ENCODE data around the gene NFX1.
"Not testable (repeated sequence)": the region's sequence is repeated elsewhere in the genome, so short reads cannot be mapped to it uniquely, and the experiment has no call there.

NFX1 gene

DNA sequence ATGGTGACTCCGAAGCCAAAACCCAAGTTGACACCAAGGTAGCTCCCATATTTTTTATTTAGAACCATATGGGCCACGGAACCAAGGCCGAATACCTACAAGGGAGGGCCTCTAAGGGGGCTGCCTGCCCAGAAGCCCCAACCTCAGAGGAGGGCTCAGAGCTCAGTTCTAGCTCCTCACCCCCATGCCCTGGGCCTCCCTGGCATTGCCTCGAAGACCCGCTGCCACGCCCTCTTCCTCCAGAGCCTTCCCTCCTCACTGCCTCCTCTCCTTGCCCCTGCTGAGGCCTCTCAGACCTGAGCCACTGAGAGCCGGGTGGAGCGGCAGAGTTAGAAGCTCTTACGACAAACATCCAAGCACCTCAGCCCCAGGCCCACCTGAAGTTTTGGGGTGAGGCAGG, 96.7 kb downstream of the NFX1 start:
- DNase-seq (ENCODE audit: low read depth, low spot score), result not testable (repeated sequence)

DNA sequence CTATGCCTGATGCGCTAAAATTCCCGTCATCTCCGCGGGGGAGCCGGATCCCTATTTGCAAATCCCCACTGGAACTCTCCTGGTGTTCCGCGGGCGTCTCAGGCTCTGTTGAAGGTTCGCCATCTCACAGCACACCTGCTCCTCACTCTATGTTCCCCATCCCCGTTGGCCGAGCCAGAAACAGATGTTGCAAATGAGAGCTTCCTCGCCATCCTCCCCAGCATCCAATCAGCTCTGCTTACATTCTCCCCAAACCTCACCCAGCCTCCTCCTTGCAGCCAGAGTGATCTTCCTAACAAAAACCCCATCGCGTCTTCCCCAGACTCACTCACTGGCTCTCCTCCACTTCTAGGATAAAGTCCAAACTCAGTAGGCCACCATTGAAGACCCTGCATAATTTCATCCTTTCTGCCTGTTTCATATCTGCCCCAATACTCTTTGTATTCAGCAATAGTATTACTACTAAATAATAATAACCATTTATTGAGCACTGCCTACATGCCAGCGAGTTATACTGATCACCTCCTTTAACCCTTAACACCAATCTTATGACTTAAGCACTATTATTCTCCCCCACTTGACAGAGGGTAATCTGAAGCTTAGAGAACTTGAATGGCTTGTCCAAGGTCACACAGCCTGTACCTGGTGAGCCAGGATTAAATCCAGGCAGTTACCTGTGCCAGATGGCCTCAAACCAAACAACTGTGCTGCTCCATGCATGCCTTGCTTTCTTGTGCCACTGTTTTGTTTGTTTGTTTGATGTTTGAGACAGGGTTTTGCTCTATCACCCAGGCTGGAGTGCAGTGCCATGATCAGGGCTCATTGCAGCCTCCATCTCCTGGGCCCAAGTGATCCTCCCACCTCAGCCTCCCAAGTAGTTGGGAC, 98.0 kb downstream of the NFX1 start:
- DNase-seq (ENCODE audit: low read depth, low spot score), result no peak

DNA sequence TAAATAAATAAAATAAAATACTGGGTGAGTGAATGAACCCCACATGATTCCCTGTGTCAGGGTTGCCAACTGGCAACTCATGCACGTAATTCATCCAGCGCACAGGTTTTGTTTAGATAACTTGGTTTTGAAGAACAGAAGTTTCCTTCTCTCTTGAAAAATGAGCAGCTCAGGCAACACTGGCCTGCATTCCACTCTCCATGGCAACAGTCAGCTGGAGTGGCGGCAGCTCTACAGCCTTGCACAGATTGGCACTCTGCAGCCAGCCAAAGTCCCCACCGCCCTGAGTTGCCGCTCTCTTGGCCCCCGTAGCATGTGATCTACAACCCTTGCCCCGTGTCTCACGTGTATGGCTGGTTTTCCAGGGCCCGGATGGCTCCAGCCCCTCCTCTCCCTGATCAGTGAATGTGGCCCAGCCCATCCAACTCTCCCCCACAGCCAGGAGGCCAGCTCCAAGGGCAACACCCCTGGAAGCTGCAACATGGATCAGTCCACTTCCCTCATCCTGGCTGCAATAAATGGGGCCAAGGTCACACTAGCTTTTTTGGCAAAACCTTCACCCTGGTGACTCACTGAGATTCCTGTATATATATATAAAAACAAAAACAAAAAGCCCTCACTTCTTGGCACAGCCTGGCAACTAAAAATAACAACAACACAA, 100.9 kb downstream of the NFX1 start:
- peak; percentile 77 for DNase-seq (ENCODE audit: low read depth, low spot score)

DNA sequence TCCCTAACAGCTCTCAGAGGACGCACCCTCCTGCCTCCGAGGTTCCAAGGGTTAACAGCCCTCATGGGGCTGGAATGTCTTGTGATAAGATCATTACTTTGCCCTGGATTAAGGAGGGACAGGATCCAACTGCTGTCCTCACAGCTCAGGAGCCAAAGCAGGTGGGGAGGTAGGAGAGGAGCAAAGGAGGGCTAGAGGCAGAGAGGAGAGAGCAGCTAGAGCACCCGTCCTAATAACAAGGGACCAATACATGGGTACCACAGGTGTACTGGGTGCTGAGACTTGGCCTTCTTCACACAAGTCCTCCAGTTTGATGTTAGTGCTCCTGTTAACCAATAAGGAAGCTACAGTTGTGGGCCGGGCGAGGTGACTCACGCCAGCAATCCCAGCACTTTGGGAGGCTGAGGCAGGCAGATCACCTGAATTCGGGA, 102.3 kb downstream of the NFX1 start:
- not testable (repeated sequence) for DNase-seq (ENCODE audit: low read depth, low spot score)

DNA sequence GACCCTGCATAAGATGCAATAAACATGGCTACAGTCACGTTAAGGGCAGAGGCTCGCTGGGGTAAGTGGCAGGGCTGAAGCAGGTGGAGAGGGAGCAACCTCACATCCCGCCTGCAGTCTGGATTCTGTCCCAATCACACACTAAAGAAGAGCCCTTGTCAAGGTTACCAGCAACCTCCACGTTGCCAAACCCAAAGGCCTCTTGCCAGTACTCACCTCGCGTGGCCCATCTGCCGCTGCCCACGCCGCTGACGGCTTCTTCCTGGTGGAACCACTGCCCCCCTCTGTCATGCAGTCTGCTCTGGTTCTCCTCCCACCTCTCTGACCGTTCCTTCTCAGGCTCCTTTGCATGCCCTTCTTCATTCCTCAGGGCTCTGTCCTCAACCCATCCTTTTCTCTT, 103.3 kb downstream of the NFX1 start:
- no peak for DNase-seq (ENCODE audit: low read depth, low spot score)

DNA sequence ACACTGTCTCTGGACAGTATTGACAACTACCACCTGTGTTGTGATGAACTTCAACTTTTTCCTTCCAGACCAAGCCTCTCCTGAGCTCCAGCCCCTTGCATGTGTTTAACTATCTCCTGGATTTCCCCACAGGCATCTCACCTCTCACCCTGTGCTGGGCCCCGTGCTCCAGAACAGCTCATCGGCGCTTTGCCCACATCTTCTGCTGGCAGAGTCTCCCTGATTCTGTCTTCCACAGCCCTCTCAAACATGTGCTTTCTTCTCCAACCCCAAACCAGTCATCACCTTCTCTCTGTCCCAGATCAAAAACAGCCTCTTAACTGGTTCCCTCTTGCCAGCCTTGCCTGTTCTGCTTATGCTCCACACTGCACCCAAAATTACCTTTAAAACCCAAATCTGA, 103.7 kb downstream of the NFX1 start:
- DNase-seq (ENCODE audit: low read depth, low spot score), result not testable (repeated sequence)

DNA sequence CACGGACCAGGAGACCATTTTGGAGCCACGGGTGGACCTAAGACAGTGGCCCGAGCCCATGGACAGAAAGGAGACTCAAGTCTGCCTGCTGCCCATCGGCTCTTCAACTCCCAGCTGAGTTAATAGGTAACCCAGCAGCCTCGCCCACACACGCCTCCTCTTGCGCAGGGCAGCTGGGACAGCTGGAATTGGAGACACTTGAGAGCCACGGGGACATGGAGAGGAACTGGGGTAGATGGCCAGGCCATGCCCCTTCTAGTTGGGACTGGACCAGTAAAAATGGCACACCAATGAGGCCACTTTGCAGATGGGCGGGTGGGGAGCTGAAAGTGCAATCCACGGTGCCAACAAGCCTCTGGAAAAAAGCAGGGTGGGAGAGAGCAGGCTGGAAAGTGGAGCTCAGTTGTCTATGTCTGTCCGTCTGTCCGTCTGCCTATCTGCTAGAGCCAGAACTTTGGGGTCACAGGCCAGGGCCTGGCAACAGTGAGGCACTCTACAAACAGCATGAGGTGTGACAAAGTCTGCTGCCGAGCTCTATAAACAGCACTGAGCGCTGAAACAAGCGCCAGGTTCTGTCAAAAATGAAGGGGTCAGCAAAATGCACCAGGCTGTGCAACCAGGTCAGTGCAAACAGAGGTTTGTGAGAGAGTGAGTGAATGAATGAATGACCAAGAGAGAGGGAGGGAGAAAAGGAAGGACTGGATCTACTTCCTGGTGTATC, 105.0 kb downstream of the NFX1 start:
- DNase-seq (ENCODE audit: low read depth, low spot score), result not testable (repeated sequence)

DNA sequence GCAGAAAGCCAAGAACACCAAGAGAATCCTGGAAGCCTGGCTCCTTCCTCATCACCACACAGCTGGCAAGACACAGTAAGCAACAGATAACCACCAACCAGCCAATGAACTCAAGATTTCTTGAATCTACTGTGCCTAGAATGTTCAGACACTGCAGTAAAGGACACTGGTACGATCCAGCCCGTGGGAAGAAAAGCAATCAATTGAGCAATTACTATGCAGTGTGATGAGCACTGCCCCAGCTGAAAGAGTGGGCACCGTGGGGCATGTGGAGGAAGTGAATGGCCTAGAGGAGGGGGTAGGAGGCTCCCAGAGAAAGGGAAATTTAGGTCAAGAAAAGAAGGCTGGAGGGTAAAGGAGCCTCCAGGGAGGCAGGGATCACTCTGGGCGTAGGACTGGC, 107.5 kb downstream of the NFX1 start:
- not testable (repeated sequence) for DNase-seq (ENCODE audit: low read depth, low spot score)

DNA sequence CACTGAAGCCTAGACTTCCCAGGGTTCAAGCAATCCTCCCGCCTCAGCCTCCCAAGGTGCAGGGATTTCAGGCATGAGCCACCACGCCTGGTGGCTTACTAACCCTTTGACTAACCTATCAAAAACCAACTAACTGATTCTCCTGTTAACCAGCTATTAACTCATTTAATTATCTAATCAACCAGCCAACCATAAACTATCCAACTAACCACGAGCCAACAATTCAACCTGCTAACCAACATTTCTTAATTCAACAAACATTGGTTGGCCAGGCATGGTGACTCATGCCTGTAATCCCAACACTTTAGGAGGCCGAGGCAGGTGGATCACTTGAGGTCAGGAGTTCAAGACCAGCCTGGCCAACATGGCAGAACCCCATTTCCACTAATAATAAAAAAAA, 108.7 kb downstream of the NFX1 start:
- DNase-seq (ENCODE audit: low read depth, low spot score), result not testable (repeated sequence)

DNA sequence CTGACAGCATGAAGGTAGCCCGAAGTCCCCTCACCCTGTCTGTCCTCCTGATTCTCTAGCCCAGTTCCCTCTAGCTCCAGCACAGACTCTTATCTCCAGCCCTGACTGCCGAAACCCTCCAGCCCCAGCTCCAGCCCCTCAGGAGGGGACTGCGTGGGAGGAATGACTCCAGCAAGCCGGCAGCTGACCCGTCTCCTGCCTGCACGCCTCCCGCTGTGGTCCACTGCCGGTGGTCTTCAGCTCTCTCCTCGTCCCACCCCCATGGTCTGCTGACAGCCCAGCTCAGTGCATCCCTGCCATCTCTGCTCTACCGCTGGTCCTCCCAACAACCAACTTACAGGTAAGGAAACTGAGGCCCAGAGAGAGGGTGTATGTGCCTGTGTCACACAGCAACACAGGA, 111.5 kb downstream of the NFX1 start:
- DNase-seq (ENCODE audit: low read depth, low spot score), result not testable (repeated sequence)

DNA sequence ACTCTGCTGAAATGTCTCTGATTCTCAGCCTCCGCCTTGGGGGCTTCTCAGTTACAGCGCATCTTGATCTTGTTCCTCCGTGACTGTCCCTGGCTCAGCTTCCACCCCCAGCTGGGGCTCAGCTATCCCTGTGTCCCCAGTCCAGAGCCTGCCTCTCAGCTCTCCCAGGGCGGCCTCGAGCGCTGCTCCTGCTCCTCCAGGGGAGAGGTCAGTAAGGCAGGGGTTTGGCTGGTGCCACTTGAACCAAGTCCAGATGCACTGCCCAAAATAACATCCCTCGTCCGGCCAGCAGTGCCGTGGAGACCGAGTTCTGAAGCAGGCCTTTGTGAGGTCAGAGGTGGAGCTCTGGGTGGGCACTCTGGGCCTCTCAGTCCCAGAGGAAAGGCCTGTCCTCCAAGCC, 112.1 kb downstream of the NFX1 start, which contains the start of gene AQP7:
TSS of gene AQP7 (minus strand) at position 198 of the 400 bp plus-strand sequence. CDS start 1,306 bp downstream, outside the sequence.
- DNase-seq (ENCODE audit: low read depth, low spot score), result not testable (repeated sequence)

DNA sequence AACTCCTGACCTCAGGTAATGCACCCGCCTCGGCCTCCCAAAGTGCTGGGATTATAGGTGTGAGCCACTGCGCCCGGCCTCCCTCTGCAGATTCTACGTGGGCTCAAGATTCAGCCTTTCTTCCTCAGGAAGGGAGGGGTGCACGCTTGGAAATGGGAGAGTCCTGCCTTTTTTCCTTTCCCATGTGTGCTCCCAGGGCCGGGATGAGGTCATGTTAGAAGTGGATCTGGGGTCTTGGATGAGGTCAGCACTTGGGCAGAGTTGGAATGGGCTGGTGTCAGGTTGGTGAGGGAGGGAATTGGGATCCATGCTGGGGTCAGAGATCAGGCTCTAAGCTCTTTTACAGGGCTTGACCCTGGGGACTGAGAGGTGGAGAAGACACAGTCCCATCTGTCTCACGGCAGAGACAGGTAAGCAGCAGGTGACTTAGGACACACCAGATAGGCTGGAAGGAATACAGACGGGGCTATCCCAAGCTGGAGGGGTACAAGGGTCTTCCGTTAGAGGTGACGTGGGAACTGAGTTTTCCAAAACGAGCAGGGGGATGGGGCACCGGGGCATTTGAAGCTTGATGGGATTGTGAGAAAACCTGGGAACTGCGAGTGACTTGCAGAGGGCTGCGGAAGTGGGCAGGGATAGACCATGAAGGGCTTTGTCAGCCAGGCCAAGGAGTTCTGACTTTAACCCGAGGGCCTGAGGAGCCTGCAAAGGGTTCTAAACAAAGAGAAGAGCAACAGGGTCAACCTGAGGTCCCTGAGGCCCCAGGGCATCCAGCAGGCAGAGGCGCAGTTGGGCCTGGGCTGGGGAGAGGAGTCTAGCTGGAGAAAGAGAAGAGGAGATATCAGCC, 113.8 kb downstream of the NFX1 start:
- DNase-seq (ENCODE audit: low read depth, low spot score), result no peak

DNA sequence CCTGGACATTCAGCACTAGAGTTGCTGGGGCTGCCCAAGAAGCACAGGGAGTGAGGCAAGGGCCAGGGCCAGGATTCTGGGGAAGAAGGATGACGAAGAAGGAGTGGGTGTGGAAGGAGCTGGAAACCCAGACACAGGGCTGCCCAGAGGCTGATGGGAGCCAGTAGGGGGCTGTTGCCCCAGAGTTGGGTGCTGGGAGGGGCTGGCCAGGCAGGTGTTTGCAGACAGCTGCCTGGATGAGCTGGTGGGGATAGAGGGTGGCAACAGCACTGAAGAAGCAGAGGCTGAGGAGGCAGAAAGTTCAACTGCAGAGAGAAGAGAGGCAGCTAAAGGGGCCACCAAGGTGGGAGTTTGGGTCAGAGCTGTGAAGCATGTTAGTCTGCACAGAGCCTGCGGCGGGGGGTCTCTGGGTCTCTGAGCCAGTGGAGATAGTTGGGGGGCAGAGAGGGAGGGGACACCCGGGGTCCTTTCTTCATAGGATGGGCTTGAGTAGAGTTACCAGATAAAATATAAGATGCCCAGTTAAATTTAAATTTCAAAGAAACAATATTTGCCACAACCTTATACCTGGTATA, 114.6 kb downstream of the NFX1 start:
- no peak for DNase-seq (ENCODE audit: low read depth, low spot score)

DNA sequence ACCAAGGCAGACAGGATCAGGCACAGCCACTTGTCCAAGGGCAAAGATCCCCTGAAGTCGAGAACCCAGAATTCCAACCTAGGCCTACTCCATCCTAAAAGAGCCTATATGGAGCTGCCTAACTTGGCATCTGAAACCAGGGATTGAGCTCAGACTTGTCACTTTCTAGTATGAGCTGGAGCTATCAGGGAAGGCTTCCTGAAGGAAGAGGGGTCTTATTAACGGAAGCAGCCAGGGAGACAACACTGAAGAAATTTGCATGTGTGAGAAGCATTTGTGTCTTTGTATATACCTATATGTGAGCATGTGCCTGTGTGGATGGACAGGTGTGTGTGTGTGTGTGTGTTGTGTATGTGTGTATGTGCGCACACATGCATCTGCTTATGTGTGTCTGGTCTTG, 116.7 kb downstream of the NFX1 start:
- DNase-seq (ENCODE audit: low read depth, low spot score), result no peak

DNA sequence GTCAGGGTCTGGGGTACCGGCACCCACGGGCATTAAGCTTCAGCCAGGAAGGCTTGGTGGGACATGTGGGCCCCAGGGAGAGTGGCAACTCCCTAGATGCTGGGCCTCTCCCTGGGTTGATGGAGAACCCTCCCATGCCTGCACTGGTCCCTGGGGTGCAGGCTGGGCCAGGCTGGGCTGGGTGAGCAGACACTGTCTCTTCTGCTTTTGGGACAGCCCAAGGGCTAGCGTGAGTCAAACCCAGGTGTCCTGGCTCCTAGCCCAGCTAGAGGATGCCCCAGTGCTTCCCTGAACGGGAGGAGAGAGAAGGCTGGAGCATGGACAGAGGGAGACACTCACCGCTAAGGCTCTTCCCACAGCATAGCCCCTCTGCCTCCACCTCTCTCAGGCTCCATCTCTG, 117.8 kb downstream of the NFX1 start:
- no peak for DNase-seq (ENCODE audit: low read depth, low spot score)

DNA sequence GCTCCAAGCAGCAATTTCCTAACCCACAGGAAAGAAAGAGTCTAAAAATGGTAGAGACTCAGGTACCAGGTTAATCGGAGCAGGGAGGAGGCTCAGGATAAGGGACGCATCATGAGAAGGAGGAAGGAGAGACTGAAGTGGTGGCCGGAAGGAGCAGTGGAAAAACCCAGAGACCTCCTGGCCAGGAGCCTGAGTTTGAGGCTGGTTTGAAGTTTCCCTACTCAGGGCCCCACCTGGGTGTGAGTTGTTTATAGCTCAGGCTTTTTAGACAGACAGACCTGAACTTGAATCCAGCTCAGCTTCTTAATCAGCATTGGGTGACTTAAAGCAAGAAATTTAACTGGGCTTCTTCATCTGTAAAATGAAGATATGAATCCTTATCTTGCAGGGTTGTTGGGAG, 124.0 kb downstream of the NFX1 start:
- DNase-seq (ENCODE audit: low read depth, low spot score), result no peak

DNA sequence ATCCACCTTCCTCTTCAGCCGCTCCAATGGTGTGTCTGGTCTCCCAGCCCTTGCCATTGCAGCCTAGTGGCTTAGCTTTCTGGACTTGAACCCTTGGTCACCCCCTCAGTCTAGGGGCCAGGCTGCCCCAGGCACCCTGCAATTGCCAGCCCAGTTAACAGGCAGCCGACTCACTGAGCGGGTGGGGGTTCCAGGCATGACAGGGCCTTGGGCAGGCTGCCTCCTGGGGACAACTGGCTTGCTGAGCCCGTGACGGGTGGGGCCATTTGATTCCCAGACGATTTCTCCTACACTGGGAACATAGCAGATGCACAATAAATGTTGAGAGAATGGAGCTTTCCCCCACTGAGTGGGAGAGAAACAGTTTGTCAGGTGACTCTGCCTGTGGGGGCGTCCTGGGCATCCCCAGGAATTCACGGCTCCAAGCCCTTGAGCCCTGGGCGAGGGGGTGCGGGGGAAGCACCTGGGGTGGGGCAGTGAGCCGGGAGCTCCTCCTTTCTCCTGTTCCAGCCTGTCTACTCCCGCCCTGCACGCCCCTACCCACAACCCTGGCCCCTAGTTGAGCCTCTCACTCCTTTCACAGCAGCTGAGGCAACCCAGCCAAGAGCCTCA, 124.7 kb downstream of the NFX1 start:
- DNase-seq (ENCODE audit: low read depth, low spot score), result no peak

DNA sequence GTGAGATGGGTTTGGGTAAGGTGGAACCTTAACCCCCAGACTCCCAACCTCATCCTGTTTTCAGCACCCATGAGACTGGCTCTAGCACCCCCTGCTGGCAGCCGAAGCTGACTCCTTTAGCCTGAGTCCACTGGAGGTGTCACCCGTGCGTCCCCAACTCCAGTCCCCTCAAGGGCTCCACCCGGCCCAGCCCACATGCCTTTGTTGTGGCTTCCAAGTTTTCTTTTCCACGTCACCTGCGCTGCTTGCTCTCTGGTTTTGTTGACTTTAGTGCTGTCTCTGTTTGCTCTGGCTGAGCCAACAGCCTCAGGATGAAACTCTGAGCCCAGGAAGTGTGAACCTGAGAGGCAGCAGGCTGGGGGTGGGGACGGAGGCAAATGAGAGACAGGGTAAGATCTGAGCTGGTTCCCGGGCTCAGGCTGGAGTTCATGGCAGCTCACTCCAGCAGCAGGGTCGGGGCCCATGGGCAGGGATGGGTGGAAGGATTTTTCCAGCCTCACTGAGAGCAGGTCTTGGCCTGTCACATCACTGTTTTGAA, 125.3 kb downstream of the NFX1 start:
- no peak for DNase-seq (ENCODE audit: low read depth, low spot score)

DNA sequence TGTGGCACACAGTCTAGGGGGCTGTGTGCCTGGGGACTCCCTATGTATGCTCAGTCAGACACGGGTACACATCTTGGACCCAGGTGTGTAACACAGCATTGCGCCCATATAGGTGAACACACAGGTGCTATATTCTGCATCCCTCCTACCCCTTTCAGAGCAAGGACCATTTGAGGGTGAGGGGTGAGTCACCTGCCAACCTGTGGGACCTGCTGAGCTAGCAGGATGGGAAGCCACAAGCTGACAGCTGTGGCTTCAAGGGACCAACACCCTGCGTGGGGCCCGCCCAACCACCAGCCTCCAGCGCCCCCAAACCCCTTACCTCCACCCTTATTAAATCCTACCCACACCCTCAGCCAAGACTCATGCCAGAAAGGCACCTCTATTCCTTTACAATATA, 126.7 kb downstream of the NFX1 start:
- DNase-seq (ENCODE audit: low read depth, low spot score), result no peak

DNA sequence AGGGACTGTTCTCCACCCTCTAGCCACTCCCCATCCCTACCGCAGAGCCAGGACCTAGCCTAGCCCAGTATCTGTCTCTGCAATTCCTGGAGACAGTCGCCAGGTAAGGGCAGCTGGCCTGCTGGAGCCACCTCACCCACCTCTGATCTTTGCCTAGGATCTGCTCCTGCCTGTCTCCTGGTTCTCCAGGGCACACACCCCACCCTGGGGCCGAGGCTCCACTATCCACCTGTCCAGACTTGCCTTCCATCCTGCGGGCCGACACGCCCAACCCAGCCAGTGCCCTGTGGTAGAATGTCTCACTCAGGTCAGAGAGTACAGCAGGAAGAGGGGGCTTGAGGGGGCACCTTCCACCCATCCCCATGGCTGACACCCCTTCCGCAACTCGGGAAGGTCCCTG, 127.8 kb downstream of the NFX1 start:
- DNase-seq (ENCODE audit: low read depth, low spot score), result no peak

Data from smooth muscle cell of the brain vasculature (primary cell).